K562 (cell line): ENCODE results near the gene ETV4. TPM values are rescaled to one million over a fixed set of nuclear protein-coding genes. Genes with fewer than 3 reads are reported as not detected.

Source experiments
- ATAC-seq: fragments of 200-7000 bp; cut with Tn5 transposase; 3 replicates; pipeline ENCODE4 v1.9.1; 2020; ENCODE audit warnings: moderate library complexity
- BruUV-seq: library from RNA; stranded (reverse); fragments of 400-500 nt; replicated peaks from 2 replicates; lab custom pipeline; 2021; lab: Mats Ljungman, UMichigan
- CTCF ChIA-PET: fragments of 300-600 bp; formaldehyde crosslinking; extraction: SDS; loops from one replicate; lab custom pipeline; 2021; ENCODE audit warnings: low intra/inter-chr PET ratio; lab: Yijun Ruan, JAX
- POLR2A ChIA-PET: fragments of 300-600, 350-650 bp; sonication (Branson Sonifier 250); formaldehyde crosslinking; extraction: SDS; loops from one replicate; lab custom pipeline; 2021; ENCODE audit warnings: antibody characterized with exemption, inconsistent platforms; lab: Yijun Ruan, JAX
- DNase-seq, 4 experiments: peaks; one replicate each; pipeline versions ENCODE4 v3.0.0 to v3.0.0-alpha.2; 2011 to 2018; ENCODE audit warnings: low spot score in 3 of 4, mixed read lengths in 3 of 4; ENCODE audit errors: extremely low read depth in 1 of 4
- FAIRE-seq: peaks from 2 replicates; lab custom pipeline; 2011; peaks lifted over from hg19 to GRCh38; lab: Jason Lieb, UNC
- H2AFZ ChIP-seq: 2 replicates; pipeline ENCODE4 v1.6.0; 2011; ENCODE audit warnings: low read depth, low read length, control low read depth, inconsistent platforms
- H3K27ac ChIP-seq: fragments of 200-600 bp; 3 replicates; pipeline ENCODE4 v1.8.0; 2011; ENCODE audit warnings: low read depth, mild to moderate bottlenecking, control low read depth, inconsistent platforms, low read length, moderate library complexity, mixed read lengths; ENCODE audit errors: extremely low read depth
- H3K27me3 ChIP-seq, 2 experiments: fragments of 300-600 bp in 1 of 2; 2 replicates in 1 of 2; 3 replicates in 1 of 2; pipeline versions ENCODE4 v1.6.0 to v1.8.0; 2011; ENCODE audit warnings: inconsistent platforms in 2 of 2, low read length in 2 of 2, mild to moderate bottlenecking in 1 of 2, mixed read lengths in 1 of 2, moderate library complexity in 1 of 2; ENCODE audit not compliant: control insufficient read depth in 2 of 2, insufficient read depth in 2 of 2
- H3K36me3 ChIP-seq: fragments of 300-600 bp; 3 replicates; pipeline ENCODE4 v1.8.0; 2011; ENCODE audit warnings: mild to moderate bottlenecking, low read length, inconsistent platforms; ENCODE audit not compliant: control insufficient read depth, insufficient read depth
- H3K4me1 ChIP-seq, 2 experiments: fragments of 200-600 bp in 1 of 2; replicated peaks in 1 of 2; 2 replicates in 1 of 2; 3 replicates in 1 of 2; pipeline versions ENCODE4 v1.5.1 to v1.8.0; 2011; ENCODE audit warnings: inconsistent platforms in 2 of 2, low read length in 2 of 2, mild to moderate bottlenecking in 1 of 2, mixed read lengths in 1 of 2, moderate library complexity in 1 of 2; ENCODE audit not compliant: control insufficient read depth in 2 of 2, insufficient read depth in 2 of 2
- H3K4me2 ChIP-seq: 2 replicates; pipeline ENCODE4 v1.6.1; 2011; ENCODE audit warnings: low read length, control low read depth, inconsistent platforms, mixed read lengths; ENCODE audit not compliant: insufficient read depth
- H3K4me3 ChIP-seq: fragments of 200-600 bp; sonication (generic), shearing (Covaris generic); 2 replicates; pipeline ENCODE4 v1.5.1; 2016; ENCODE audit warnings: control low read depth, inconsistent platforms
- H3K79me2 ChIP-seq: fragments of 200-600 bp; 3 replicates; pipeline ENCODE4 v1.8.0; 2011; ENCODE audit warnings: low read length, inconsistent platforms; ENCODE audit not compliant: control insufficient read depth, insufficient read depth
- H3K9ac ChIP-seq, 2 experiments: 2 replicates each; pipeline versions ENCODE4 v1.6.0 to v1.6.1; 2011; ENCODE audit warnings: low read depth in 2 of 2, low read length in 2 of 2, control low read depth in 1 of 2, inconsistent platforms in 1 of 2, mild to moderate bottlenecking in 1 of 2, mixed read lengths in 1 of 2; ENCODE audit not compliant: insufficient read depth in 1 of 2
- H3K9me1 ChIP-seq: one replicate; pipeline ENCODE4 v1.6.0; 2011; ENCODE audit warnings: inconsistent platforms, mild to moderate bottlenecking, low read length, moderate library complexity; ENCODE audit not compliant: control insufficient read depth, insufficient read depth
- H3K9me3 ChIP-seq: replicated peaks from 2 replicates; pipeline ENCODE4 v1.5.1; 2011; ENCODE audit warnings: low read depth, low read length, inconsistent platforms; ENCODE audit not compliant: control insufficient read depth, insufficient read depth
- H4K20me1 ChIP-seq: replicated peaks from 2 replicates; pipeline ENCODE4 v1.6.1; 2011; ENCODE audit warnings: low read length, inconsistent platforms, mixed read lengths; ENCODE audit not compliant: control insufficient read depth, insufficient read depth
- ERF ChIP-seq: fragments of 450-650 bp; formaldehyde crosslinking; IDR thresholded peaks from 2 replicates; pipeline ENCODE4 v1.4.0; 2020; ENCODE audit warnings: mild to moderate bottlenecking, mixed read lengths
- TEAD1 ChIP-seq, 2 experiments: fragments of 450-650 bp in 1 of 2; sonication (generic) in 1 of 2; formaldehyde crosslinking; IDR thresholded peaks; 2 replicates each; pipeline versions ENCODE4 v1.4.0 to v1.8.0; 2020 to 2022; ENCODE audit warnings: mild to moderate bottlenecking in 2 of 2, missing genetic modification reagents in 1 of 2
- ZFP36 ChIP-seq: fragments of 150-350 bp; IDR thresholded peaks from 2 replicates; pipeline ENCODE4 v1.6.1; 2018; ENCODE audit warnings: low read length, low read depth; ENCODE audit not compliant: partially characterized antibody
- WGBS: fragments of 100-300 bp; shearing (Covaris generic); methylation state at CpG from one replicate; pipeline ENCODE4 v1.1.6; 2016; ENCODE audit warnings: low coverage, mixed read lengths; ENCODE audit not compliant: insufficient coverage; ENCODE audit errors: missing lambda C conversion rate; 5-methylcytosine and 5-hydroxymethylcytosine counted together
- in situ Hi-C: fragments of 300-500 bp; cut with MboI; formaldehyde crosslinking; loops from 4 replicates; pipeline ENCODE4 v1.15.0; 2018; ENCODE audit warnings: inconsistent platforms, mixed read lengths
- intact Hi-C: fragments of 100-400 bp; cut with micrococcal nuclease; formaldehyde crosslinking; loops from 2 replicates; pipeline ENCODE4 v1.14.2; 2022
- polyA plus RNA-seq, 8 experiments: library from polyadenylated mRNA; depleted of rRNA in 4 of 8; stranded (reverse) in 5 of 8; unstranded in 3 of 8; fragments of >200 nt; fragmentation: Nextera tagmentation in 2 of 8; fragmentation: Illumina TruSeq in 1 of 8; extraction: Ambion mirVana in 2 of 8; extraction: Trizol in 1 of 8; gene quantifications; 2 replicates each; pipeline versions ENCODE4 v1.2.1 to v1.2.3, GENCODE V29; 2011 to 2014; ENCODE audit warnings: inconsistent platforms in 1 of 8, missing spikeins in 1 of 8
- total RNA-seq, 7 experiments: library from RNA; depleted of rRNA in 6 of 7; stranded (reverse); fragments of >200 nt in 6 of 7; fragmentation: Illumina TruSeq in 2 of 7; extraction: Trizol in 2 of 7; gene quantifications; 2 replicates each; pipeline versions ENCODE4 v1.2.1 to v1.2.3, GENCODE V29; 2011 to 2021; ENCODE audit warnings: low replicate concordance in 1 of 7

Gene ETV4
- total and polyA plus RNA-seq, 9 of the 15 experiments (the other 6 are each of a cell fraction or from before 2014, with no cell fraction given) = 5.5 to 66.3 (median 28.2) TPM

- FAIRE-seq = no peak
- WGBS = 2% methylated on average over 11 of the region's 13 CpGs
- TF ChIP-seq TEAD1 (CRISPR knock-in tag; IDR thresholded peaks at IDR 0.05) (no peak), ZFP36 (peak; percentile 66), ERF (CRISPR knock-in tag) (no peak)
- TF ChIP-seq, all 486 proteins: peak for 1
- H3K4me2 ChIP-seq = no peak overlapping the region
- 0 out of 4 replicates have a peak overlapping the region, but pooled peaks of 1 of the 2 experiments have one; percentile 8 for H3K9ac ChIP-seq
- H3K27ac ChIP-seq = no peak overlapping the region
- H3K27me3 ChIP-seq = peaks cover 35 to 54% of the 10 kb centered on the region in 2 experiments
- no peaks in the 10 kb centered on the region for H3K79me2 ChIP-seq
- no TSS peak for BruUV-seq
- H4K20me1 ChIP-seq = peaks cover 5% of the 10 kb centered on the region
- ChIA-PET CTCF (interaction anchor here (0.6 to 0.7 kb wide), 2 partner anchors 8 to 171 kb away, joined by 3 to 4 read pairs; no protein-coding TSS in a partner anchor), POLR2A (interaction anchor here (0.5 to 1.2 kb wide), 3 partner anchors 93 to 510 kb away, joined by 3 to 4 read pairs (median 3); no protein-coding TSS in a partner anchor)
- DNase-seq (no peak), ATAC-seq (no peak)
- H2AFZ ChIP-seq = no peak overlapping the region
- in situ Hi-C loops = loop anchor here (5.0 kb wide), 2 partner anchors 93 to 183 kb away; no protein-coding TSS in a partner anchor
- H3K9me3 ChIP-seq = no peaks in the 10 kb centered on the region
- no peaks in the 10 kb centered on the region for H3K4me1 ChIP-seq
- no peak overlapping the region for H3K4me3 ChIP-seq
- intact Hi-C loops = no loop called here
- peaks cover 3% of the 10 kb centered on the region for H3K9me1 ChIP-seq
- no peaks in the 10 kb centered on the region for H3K36me3 ChIP-seq
These were observed 32.8 kb upstream of the ETV4 start for GRCh38 chr17:43578699-43579565.
